Activated CD4-positive, alpha-beta memory T cell treated with anti-CD3 and anti-CD28 coated beads for 36 hours (primary cell): ENCODE data around the gene DHRS9. TPM values are rescaled to one million over a fixed set of nuclear protein-coding genes. Genes with fewer than 3 reads are reported as not detected.

Experiments used
- CTCF ChIA-PET: fragments of 350-600 bp; sonication (Branson Sonifier 250); formaldehyde crosslinking; loops from one replicate; lab custom pipeline; 2021; ENCODE audit warnings: antibody characterized with exemption, inconsistent platforms; lab: Charles Lee
- POLR2A ChIA-PET: fragments of 350-600 bp; sonication (Branson Sonifier 250); formaldehyde crosslinking; loops from one replicate; lab custom pipeline; 2021; ENCODE audit warnings: antibody characterized with exemption; lab: Charles Lee
- DNase-seq: peaks from one replicate; pipeline ENCODE4 v3.0.0-alpha.2; 2020
- H3K27ac Mint-ChIP-seq: one replicate; pipeline ENCODE4 v1.8.0; 2021; ENCODE audit warnings: mixed read lengths
- H3K27me3 Mint-ChIP-seq: one replicate; pipeline ENCODE4 v1.8.0; 2021; ENCODE audit warnings: mixed read lengths
- H3K36me3 Mint-ChIP-seq: one replicate; pipeline ENCODE4 v1.8.0; 2021; ENCODE audit warnings: mixed read lengths
- H3K4me1 Mint-ChIP-seq: one replicate; pipeline ENCODE4 v1.8.0; 2021; ENCODE audit warnings: low read depth, mixed read lengths
- H3K4me3 Mint-ChIP-seq: one replicate; pipeline ENCODE4 v1.8.0; 2021; ENCODE audit warnings: mild to moderate bottlenecking, mixed read lengths
- H3K9me3 Mint-ChIP-seq: one replicate; pipeline ENCODE4 v1.8.0; 2021; ENCODE audit warnings: mixed read lengths
- intact Hi-C: fragments of 100-400 bp; cut with micrococcal nuclease; formaldehyde crosslinking; loops from one replicate; pipeline ENCODE4 v1.15.1; 2023
- total RNA-seq, 2 experiments: library from RNA; stranded (reverse); gene quantifications; one replicate each; pipeline ENCODE4 v1.2.3, GENCODE V29; 2021

The DHRS9 gene
- total RNA-seq, 2 experiments from 2014 or later, result 4.9 to 5.4 TPM

DNA sequence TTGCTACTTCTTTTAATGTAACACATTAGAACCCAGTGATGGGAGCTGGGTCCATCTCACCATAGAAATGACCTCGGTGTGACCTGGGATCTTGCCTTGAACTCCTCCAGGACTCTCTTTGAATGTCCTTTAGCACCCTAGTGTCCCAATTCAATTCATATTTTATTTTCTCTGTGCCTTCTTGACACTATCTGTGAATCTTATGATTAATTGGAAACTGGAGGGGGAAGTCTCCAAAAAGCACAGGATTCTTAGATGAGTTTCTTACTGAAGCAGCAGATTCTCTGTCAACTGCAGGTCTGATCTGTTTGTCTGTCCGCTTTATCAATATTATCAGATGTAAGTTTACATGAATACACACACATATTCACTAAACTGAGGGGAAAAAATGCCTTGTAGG, 470 bp downstream of the DHRS9 start:
- ChIA-PET CTCF (no interaction called here), POLR2A (no interaction called here)
- Mint-ChIP-seq H3K9me3 (no peaks in the 10 kb centered on the region), H3K36me3 (peaks cover 3% of the 10 kb centered on the region), H3K4me3 (peak overlapping the region; percentile 42), H3K4me1 (peaks cover 41% of the 10 kb centered on the region), H3K27ac (no peak overlapping the region), H3K27me3 (peaks cover 2% of the 10 kb centered on the region)
- intact Hi-C loops, result loop anchor here (1.0 to 2.0 kb wide), 2 partner anchors 31 to 39 kb away; no protein-coding TSS in a partner anchor
- no peak for DNase-seq

DNA sequence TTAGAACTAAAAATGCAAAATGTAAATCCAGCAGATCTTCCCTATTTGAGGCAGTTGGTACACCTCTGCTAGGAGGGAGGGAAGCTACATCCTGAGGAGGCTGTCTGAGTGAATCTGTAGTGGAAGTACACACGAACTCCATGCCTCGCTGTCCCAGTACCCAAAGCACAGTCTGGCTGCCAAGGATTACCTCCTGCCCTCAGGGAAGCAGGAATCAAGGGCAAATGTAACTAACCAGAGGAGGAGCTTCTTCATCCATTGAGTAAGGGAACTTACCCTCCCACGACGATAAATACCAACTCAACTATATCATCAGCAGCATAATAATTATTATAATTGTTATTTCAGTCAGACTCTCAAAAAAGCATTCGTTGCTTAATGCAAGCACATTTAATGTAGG, 2.1 kb downstream of the DHRS9 start:
- peak overlapping the region; percentile 49 for H3K27ac Mint-ChIP-seq
- peak overlapping the region; percentile 33 for H3K4me3 Mint-ChIP-seq

DNA sequence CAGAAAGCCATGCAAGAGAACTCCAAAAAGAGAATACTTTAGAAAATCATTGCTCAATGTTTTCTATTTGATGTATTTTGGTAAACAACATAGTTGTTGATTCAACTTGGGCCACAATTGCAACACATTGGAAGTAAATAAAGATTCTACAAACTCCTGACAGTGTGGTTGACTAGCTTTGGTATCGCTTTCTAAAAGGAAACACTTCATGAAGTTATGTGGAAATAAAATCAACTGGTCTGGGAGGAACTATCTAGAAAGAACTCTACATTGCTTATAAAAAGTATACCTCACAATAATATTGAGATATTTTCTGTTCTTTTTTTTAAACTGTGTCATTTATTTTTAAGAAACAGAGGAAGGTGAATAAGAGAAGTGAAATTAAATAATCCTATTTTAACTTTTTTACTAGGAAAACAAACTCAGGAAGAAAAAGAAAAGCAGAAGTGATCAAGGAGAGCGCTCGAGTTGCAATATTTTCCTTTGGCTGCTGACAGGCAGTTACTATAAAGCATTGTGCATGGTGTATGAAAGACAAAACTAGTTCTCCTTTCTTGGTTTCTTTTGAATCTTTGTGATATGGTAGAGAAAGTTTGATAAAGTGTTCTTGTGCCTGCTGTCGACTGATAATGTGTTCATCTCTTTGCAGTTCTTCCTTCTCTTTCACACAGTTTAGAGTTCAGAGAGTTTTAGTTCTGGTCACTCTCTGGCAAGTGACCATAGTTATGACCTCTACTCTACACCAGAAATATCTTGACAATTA, 3.0 kb downstream of the DHRS9 start:
- Mint-ChIP-seq H3K4me3 (no peak overlapping the region), H3K36me3 (peaks cover 3% of the 10 kb centered on the region), H3K27ac (no peak overlapping the region), H3K9me3 (no peaks in the 10 kb centered on the region), H3K4me1 (peaks cover 41% of the 10 kb centered on the region), H3K27me3 (peaks cover 2% of the 10 kb centered on the region)
- intact Hi-C loops, result no loop called here
- POLR2A ChIA-PET, result no interaction called here
- CTCF ChIA-PET, result interaction anchor here (0.7 kb wide), 1 partner anchor 70 kb away, joined by 3 read pairs; no protein-coding TSS in a partner anchor
- no peak for DNase-seq

More for the DNA sequence above, 2.1 kb downstream of the DHRS9 start:
- DNase-seq, result no peak
- peaks cover 41% of the 10 kb centered on the region for H3K4me1 Mint-ChIP-seq
- CTCF ChIA-PET, result interaction anchor here (0.7 kb wide), 1 partner anchor 71 kb away, joined by 3 read pairs; no protein-coding TSS in a partner anchor
- H3K27me3 Mint-ChIP-seq, result peaks cover 2% of the 10 kb centered on the region
- intact Hi-C loops, result no loop called here
- POLR2A ChIA-PET, result no interaction called here
- no peaks in the 10 kb centered on the region for H3K9me3 Mint-ChIP-seq
- H3K36me3 Mint-ChIP-seq, result peaks cover 3% of the 10 kb centered on the region

DNA sequence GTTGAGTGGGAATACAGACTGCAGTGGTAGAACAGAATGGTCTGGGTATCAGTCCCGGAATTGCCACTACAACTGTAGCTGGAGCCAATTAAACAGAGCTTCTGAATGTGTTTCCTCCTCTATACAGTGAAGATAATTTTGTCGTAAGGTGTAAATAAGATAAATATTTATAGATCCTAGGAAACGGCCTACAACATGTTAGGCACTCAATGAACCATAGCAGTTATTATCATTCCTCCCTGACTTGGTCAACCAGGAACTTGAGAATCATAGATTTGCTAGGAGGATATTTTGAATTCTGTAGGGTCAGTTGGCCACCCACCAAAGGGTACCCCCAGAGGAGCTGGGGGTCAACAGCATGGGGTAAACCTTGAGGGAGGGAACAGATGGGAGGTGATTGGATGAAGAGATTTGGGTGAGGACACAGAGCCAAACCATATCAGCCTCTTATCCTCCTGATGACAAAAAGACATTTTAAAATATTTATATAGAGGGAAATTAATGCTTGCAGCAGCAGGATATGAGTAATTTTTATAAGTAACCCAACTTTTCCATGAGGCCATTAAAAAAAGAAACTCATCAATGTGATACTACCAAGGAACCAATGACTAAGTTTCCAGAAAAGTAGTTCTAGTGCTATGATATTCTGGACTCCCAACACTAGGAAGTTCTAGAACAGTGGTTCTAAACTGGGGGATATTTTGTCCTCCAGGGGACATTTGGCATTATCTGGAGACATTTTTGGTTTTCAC, 4.0 kb downstream of the DHRS9 start:
- Mint-ChIP-seq H3K4me3 (no peak overlapping the region), H3K36me3 (peaks cover 3% of the 10 kb centered on the region), H3K27ac (peak overlapping the region; percentile 66), H3K4me1 (peaks cover 41% of the 10 kb centered on the region), H3K27me3 (peaks cover 4% of the 10 kb centered on the region), H3K9me3 (no peaks in the 10 kb centered on the region)
- DNase-seq, result no peak
- ChIA-PET POLR2A (interaction anchor here (0.7 kb wide), 1 partner anchor 48 kb away, joined by 3 read pairs; no protein-coding TSS in a partner anchor), CTCF (no interaction called here)
- intact Hi-C loops, result no loop called here

DNA sequence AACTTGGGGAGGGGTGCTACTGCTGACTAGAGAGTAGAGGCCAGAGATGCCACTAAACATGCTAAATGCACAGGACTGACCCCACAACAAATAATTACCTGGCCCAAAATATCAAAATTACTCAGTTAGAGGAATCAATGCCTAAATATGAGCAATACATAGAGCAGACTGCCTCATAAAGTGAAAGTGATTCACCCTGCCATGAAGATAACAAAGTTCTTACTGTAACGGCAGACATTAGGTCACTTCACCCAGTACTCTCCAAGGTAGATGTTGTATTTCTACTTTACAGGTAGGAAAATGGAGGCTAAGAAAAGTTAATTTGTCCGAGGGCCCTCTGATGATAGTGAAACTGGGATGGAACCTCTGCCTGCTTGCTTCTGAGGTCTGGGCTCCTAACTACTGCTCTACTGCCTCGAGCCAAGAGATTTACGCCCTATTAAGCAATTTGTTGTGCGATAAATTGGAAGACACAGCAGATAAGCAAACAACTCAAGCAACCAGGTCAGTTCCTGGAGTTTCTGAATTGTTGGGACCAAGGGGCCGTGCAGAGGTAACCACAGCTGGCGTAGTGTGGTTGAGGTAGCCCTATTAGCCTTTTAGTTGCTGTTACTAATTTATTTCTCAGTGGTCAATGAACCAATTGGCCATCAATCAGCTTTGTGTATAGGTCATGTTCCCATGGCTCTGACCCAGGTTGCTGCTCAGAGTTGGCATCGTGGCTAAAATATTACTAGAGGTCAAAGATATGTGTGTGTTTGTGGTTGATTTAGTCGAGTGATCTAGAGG, 4.8 kb downstream of the DHRS9 start:
- peaks cover 3% of the 10 kb centered on the region for H3K36me3 Mint-ChIP-seq
- H3K27ac Mint-ChIP-seq, result peak overlapping the region; percentile 66
- peaks cover 37% of the 10 kb centered on the region for H3K4me1 Mint-ChIP-seq
- no peak overlapping the region for H3K4me3 Mint-ChIP-seq
- intact Hi-C loops, result loop anchor here (1.0 kb wide), 1 partner anchor 33 kb away; no protein-coding TSS in a partner anchor
- ChIA-PET POLR2A (interaction anchor here (0.7 kb wide), 1 partner anchor 49 kb away, joined by 3 read pairs; no protein-coding TSS in a partner anchor), CTCF (interaction anchor here (1.7 kb wide), 1 partner anchor 36 kb away, joined by 4 read pairs; no protein-coding TSS in a partner anchor)
- no peak for DNase-seq
- H3K27me3 Mint-ChIP-seq, result peaks cover 4% of the 10 kb centered on the region
- H3K9me3 Mint-ChIP-seq, result no peaks in the 10 kb centered on the region

DNA sequence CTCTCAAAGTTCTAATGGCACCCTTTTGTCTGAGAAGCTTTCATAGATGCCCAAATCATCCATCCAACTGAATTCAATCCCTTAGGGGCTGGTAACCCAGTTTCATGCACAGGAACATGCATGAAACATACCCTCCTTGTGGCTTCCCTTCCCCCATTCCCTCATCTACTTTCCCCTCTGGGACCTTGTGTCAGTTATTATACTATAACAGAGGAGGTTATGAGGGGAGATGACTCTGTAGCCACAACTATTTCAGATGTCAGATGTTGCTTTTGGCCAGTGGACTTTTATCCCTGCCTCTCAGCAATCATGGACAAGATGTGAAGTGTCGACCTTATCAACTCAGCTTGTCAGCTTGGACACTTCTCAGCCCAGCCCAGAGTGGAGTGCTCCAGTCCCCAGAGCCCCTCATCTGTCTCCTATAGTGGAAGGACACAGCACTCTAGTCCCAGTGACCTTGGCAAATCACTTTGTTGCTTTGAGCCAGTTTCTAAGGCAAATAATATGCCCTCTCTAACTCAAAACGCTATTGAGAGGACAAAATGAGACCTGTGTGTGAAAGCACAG, 8.4 kb downstream of the DHRS9 start:
- no peak for DNase-seq
- intact Hi-C loops, result no loop called here
- CTCF ChIA-PET, result interaction anchor here (0.7 kb wide), 1 partner anchor 64 kb away, joined by 5 read pairs; no protein-coding TSS in a partner anchor

DNA sequence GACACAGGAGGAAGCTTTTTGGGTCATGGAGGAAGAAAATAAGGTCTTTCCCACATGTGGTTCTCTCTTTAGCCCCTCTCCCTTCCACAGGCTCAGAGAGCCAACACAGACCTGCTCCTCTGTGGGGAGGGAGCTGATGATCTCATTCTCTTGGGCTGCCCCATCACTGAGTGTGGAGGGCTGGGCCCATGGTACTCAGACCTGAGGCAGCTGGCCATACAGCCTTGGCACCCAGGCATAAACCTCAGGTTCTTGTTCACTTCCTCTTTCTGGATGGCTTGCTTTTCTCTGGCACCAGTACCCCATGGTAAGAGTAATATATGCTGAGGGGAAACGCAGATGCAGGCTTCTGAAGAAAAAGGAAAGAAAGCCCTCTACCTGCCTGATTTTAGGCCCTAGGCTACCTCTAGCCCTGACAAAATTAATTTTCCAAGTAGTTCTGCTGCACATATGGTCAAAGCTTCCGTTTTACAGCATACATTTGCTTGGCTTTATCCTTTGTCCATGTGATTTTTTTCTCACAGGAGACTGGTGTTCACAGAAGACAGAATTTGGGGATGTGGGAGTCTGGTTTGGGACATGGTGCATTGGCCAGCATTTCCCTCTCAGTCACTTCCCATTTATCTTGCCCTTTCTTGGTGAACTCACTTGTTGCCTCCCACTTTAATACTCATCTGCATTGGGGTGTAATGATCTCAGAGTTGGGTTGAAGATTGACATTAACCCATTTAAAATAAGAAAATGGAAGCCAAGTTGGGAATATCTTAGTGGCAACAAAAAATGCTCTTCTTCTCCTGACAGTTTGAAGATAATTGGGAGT, 11.1 kb downstream of the DHRS9 start:
- Mint-ChIP-seq H3K36me3 (peaks cover 4% of the 10 kb centered on the region), H3K9me3 (no peaks in the 10 kb centered on the region), H3K4me3 (no peak overlapping the region), H3K27me3 (peaks cover 2% of the 10 kb centered on the region), H3K27ac (no peak overlapping the region), H3K4me1 (peaks cover 4% of the 10 kb centered on the region)
- CTCF ChIA-PET, result no interaction called here
- POLR2A ChIA-PET, result no interaction called here
- no peak for DNase-seq
- intact Hi-C loops, result no loop called here

More for the DNA sequence above, 8.4 kb downstream of the DHRS9 start:
- no peaks in the 10 kb centered on the region for H3K36me3 Mint-ChIP-seq
- no peak overlapping the region for H3K27ac Mint-ChIP-seq
- no peak overlapping the region for H3K4me3 Mint-ChIP-seq
- peaks cover 2% of the 10 kb centered on the region for H3K27me3 Mint-ChIP-seq
- H3K9me3 Mint-ChIP-seq, result no peaks in the 10 kb centered on the region
- POLR2A ChIA-PET, result no interaction called here
- peaks cover 19% of the 10 kb centered on the region for H3K4me1 Mint-ChIP-seq

DNA sequence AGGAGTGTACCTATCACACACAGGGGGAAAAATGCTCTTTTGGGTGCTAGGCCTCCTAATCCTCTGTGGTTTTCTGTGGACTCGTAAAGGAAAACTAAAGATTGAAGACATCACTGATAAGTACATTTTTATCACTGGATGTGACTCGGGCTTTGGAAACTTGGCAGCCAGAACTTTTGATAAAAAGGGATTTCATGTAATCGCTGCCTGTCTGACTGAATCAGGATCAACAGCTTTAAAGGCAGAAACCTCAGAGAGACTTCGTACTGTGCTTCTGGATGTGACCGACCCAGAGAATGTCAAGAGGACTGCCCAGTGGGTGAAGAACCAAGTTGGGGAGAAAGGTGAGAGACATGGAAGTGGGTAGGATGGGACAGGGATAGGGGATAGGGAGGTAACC, 12.2 kb downstream of the DHRS9 start:
- Mint-ChIP-seq H3K27me3 (peaks cover 5% of the 10 kb centered on the region), H3K36me3 (peaks cover 11% of the 10 kb centered on the region), H3K9me3 (no peaks in the 10 kb centered on the region), H3K4me3 (no peak overlapping the region), H3K4me1 (peaks cover 4% of the 10 kb centered on the region), H3K27ac (no peak overlapping the region)
- no peak for DNase-seq
- ChIA-PET POLR2A (no interaction called here), CTCF (no interaction called here)
- intact Hi-C loops, result no loop called here

DNA sequence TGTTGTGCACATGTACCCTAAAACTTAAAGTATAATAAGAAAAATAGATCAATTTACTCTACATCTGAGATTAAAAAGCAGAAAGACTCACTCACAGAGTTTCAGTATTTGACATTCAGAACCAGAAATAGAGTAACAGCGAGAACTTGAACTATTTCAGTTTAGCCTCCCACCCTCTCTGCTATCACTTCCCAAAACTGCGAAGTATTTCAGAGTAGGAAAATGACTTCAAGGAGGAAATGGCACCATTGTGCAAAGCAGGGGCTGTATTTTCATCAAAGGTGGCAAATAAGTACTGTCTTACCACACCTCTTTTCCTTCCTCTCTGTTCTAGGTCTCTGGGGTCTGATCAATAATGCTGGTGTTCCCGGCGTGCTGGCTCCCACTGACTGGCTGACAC, 13.6 kb downstream of the DHRS9 start:
- CTCF ChIA-PET, result interaction anchor here (1.5 kb wide), 1 partner anchor 49 kb away, joined by 3 read pairs; no protein-coding TSS in a partner anchor
- intact Hi-C loops, result no loop called here

DNA sequence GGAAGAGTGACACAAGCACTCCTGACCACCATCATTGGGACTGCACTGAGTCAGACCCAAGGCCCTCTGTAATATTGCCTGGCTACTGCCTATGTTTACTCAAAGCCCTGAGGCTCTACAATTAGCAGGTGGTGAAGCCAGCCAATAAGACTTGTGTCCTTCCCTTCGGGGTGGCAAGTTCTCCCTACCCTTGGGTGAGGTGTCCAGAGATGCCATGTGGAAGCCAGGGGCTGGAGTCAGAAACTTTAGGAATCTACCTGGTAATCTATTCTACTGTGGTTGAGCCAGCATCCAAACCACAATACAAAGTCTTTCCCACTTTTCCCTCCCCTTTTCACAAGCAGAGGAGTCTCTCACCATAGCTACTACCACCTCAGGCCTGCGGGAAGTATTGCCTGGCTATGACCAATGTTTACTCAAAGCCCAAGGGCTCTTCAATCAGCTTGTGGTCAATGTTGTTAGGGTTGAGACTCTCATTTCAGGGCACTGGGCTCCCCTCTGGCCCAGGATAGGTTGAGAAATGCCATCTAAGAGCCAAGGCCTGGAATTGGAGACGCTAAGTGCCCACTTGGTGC, 17.6 kb downstream of the DHRS9 start:
- Mint-ChIP-seq H3K9me3 (no peaks in the 10 kb centered on the region), H3K4me3 (no peak overlapping the region), H3K4me1 (peaks cover 4% of the 10 kb centered on the region), H3K36me3 (peaks cover 11% of the 10 kb centered on the region), H3K27me3 (peaks cover 3% of the 10 kb centered on the region), H3K27ac (no peak overlapping the region)
- POLR2A ChIA-PET, result no interaction called here
- DNase-seq, result no peak
- CTCF ChIA-PET, result no interaction called here
- intact Hi-C loops, result no loop called here

More for the DNA sequence above, 13.6 kb downstream of the DHRS9 start:
- Mint-ChIP-seq H3K27ac (no peak overlapping the region), H3K27me3 (peaks cover 5% of the 10 kb centered on the region), H3K36me3 (peaks cover 11% of the 10 kb centered on the region), H3K4me3 (no peak overlapping the region), H3K9me3 (no peaks in the 10 kb centered on the region), H3K4me1 (peaks cover 4% of the 10 kb centered on the region)
- POLR2A ChIA-PET, result no interaction called here
- DNase-seq, result no peak
